NB4 (cell line): ENCODE measurements around the gene ZP3.
A peak's percentile ranks its signal among the peaks of the same experiment; 100 is the strongest.
"Not testable (repeated sequence)": the region's sequence is repeated elsewhere in the genome, so short reads cannot be mapped to it uniquely, and the experiment has no call there.

Source experiments
- DNase-seq: peaks from one replicate; pipeline ENCODE4 v3.0.0; 2010; ENCODE audit warnings: low read depth
- H3K4me3 ChIP-seq: one replicate; pipeline ENCODE4 v1.5.1; 2011; ENCODE audit warnings: mild to moderate bottlenecking, low read depth, low read length, moderate library complexity
- MYC ChIP-seq: IDR thresholded peaks from 2 replicates; pipeline ENCODE4 v1.6.1; 2011; ENCODE audit warnings: low read depth, low read length
- POLR2A ChIP-seq: IDR thresholded peaks from 2 replicates; pipeline ENCODE4 v1.6.1; 2011; ENCODE audit warnings: mild to moderate bottlenecking; ENCODE audit not compliant: insufficient read length; ENCODE audit errors: extremely low read depth
- TF ChIP-seq, protein P1 (sequence below): IDR thresholded peaks from one replicate; pipeline ENCODE4 v1.5.1; 2012; ENCODE audit warnings: low read depth, low read length
- TF ChIP-seq, protein P2 (sequence below): IDR thresholded peaks from 2 replicates; pipeline ENCODE4 v1.6.1; 2011; ENCODE audit warnings: low read depth, low read length

The ZP3 gene

DNA sequence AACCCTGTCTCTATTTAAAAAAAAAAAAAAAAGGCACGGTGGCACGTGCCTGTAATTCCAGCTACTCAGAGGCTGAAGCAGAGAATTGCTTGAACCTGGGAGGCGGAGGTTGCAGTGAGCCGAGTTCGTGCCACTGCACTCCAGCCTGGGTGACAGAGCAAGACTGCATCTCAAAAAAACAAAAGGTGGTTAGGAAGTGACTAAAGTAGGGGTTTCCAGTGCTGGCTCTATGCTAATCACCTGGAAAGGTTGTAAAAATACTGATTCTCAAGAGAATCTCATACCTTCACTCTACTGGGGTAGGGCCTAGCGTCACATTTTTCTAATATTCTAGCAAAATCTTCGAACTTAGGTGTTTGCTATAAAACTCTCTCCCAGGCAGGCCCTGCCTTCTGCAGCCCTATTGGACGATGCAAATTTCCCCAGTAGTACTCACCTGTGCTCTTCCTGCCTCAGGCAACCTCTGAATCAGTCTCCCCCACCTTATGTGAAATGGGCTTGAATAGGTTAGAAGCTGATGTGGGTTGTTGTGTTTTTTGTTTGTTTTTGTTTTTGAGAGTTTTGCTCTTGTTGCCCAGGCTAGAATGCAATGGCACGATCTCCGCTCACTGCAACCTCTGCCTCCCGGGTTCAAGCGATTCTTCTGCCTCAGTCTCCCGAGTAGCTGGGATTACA, 3.5 kb downstream of the ZP3 start:
- DNase-seq = no peak
- H3K4me3 ChIP-seq = no peak overlapping the region
- TF ChIP-seq, protein P1, sequence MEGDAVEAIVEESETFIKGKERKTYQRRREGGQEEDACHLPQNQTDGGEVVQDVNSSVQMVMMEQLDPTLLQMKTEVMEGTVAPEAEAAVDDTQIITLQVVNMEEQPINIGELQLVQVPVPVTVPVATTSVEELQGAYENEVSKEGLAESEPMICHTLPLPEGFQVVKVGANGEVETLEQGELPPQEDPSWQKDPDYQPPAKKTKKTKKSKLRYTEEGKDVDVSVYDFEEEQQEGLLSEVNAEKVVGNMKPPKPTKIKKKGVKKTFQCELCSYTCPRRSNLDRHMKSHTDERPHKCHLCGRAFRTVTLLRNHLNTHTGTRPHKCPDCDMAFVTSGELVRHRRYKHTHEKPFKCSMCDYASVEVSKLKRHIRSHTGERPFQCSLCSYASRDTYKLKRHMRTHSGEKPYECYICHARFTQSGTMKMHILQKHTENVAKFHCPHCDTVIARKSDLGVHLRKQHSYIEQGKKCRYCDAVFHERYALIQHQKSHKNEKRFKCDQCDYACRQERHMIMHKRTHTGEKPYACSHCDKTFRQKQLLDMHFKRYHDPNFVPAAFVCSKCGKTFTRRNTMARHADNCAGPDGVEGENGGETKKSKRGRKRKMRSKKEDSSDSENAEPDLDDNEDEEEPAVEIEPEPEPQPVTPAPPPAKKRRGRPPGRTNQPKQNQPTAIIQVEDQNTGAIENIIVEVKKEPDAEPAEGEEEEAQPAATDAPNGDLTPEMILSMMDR = no peak
- no peak for TF ChIP-seq POLR2A

DNA sequence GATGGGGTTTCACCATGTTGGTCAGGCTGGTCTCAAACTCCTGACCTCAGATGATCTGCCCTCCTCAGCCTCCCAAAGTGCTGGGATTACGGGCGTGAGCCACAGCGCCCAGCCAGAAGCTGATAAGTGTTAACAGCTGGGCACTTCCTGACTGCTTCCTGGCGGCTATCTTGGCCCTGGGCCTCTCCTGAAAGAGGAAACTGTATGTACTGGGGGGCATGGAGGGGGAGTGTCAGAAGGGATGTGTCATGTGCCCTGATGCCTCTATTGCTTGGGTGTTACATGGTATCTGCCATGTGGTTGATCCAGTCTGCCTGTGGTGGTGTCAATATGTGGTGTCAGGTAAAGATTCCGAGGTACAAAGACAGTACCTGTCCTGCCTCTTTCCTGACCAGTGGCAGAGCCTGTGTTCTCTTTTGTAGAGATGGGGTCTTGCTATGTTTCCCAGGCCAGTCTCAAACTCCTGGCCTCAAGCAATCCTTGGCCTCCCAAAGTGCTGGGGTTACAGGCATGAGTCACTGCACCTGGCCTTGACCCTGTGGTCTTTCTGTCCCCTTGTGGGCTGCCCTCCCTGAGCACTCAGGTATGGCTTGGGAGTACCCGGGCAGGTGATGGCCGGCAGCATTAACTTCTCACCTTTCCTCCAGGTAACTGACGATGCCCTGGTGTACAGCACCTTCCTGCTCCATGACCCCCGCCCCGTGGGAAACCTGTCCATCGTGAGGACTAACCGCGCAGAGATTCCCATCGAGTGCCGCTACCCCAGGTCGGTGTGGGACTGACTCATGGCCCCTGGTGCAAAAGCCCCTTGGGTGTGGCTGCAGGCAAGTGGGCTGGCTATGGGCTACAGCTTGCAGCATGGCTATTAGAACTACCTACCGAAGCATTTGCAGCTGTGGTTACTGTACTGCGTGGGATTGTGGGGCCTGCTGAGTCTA, 4.4 kb downstream of the ZP3 start:
- no peak for TF ChIP-seq POLR2A
- TF ChIP-seq, protein P1 = no peak
- TF ChIP-seq, protein P2, sequence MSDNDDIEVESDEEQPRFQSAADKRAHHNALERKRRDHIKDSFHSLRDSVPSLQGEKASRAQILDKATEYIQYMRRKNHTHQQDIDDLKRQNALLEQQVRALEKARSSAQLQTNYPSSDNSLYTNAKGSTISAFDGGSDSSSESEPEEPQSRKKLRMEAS = peak; percentile 91
- TF ChIP-seq MYC = peak; percentile 86
- DNase-seq = peak; percentile 86
- no peak overlapping the region for H3K4me3 ChIP-seq

DNA sequence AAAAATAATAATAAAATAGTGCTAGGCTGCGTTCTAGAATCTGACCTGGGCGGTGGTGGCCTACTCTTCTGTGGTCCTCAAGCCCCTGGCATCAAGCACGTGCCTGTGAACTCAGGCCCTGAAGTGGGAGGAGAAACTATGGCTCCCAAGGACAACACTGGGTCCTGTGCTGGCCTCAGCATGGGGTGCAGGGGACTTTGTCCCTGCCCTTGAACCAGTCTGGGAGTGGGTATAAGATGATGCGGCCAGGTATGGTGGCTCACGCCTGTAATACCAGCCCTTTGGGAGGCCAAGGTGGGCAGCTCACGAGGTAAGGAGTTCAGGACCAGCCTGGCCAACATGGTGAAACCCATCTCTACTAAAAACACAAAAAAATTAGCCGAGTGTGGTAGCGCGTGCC, 5.5 kb downstream of the ZP3 start:
- TF ChIP-seq MYC (no peak), POLR2A (no peak)
- TF ChIP-seq, protein P1 = no peak
- TF ChIP-seq, protein P2 = no peak
- DNase-seq = no peak
- no peak overlapping the region for H3K4me3 ChIP-seq

DNA sequence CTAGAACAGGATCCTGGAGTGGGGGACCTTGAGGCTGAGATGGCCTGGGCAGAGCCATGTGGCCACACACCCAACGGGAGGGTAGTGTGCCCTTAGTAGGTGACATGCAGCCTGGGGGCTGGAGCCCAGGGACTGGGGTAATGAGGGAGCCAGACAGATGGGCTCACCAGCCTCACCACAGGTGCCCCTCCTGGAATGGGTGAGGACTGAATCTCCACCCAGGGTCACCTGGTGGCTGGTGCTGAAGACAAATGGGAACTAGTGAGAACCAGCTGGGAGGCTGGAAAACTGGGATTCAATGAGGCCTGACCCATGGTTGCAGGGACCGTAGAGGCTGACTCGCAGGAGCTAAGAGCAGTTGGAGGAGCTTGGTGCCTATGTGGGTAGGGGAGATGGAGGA, 6.1 kb downstream of the ZP3 start:
- H3K4me3 ChIP-seq = no peak overlapping the region
- TF ChIP-seq, protein P1 = no peak
- TF ChIP-seq MYC (no peak), POLR2A (no peak)
- TF ChIP-seq, protein P2 = no peak
- no peak for DNase-seq

DNA sequence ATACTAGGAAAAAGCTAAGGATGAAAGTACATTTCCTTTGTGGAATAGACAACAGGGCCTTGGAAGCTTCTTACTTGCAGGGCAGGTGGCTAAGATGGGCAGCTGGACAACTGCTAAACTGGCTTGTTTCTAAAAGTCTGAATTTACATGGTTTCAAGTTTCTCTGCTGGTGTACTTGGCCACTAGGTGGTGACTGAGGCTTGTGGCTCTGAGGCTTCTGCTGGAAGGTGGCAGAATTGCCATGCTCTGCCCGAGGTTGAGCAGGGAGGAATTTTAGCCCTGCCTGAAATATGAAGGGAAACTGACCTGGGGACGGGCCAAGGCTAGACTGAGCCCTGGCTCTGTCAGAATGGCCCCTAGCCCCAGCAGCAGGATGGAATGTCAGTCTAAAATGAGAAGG, 13.1 kb downstream of the ZP3 start:
- TF ChIP-seq, protein P1 = peak; percentile 69

DNA sequence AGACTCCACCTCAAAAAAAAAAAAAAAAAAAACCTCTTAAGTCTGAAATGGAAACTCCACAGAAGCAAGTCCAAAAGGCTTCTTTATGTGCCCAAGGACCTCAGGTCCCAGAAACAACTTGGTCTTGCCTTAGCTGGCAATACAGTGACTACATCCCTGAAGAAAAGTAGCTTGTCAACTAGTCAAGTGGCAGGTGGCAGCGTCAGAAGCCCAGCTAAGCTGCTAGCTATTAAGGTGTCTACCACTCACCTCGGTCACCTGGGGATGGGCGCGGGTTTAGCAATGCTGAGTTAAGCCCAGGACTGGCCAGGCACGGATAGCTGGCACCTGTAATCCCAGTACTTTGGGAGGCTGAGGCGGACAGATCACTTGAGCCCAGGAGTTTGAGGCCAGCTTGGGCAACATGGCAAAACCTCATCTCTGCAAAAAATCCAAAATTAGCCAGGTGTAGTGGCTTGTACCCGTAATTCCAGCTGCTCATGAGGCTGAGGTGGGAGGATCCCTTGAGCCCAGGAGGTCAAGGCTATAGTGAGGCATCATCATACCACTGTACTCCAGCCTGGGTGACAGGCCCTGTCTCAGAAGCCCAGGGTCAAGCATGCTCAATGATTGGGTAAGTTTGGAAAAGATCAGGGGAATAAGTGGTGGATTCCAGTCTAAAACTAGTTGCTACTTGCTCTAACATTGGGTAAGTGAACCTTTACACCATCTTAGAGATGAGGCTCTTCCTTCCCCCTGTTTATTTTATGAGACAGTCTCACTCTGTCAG, 14.6 kb downstream of the ZP3 start:
- not testable (repeated sequence) for DNase-seq, H3K4me3 ChIP-seq

More for the DNA sequence above, 13.1 kb downstream of the ZP3 start:
- H3K4me3 ChIP-seq = not testable (repeated sequence)
- DNase-seq = peak; percentile 91

DNA sequence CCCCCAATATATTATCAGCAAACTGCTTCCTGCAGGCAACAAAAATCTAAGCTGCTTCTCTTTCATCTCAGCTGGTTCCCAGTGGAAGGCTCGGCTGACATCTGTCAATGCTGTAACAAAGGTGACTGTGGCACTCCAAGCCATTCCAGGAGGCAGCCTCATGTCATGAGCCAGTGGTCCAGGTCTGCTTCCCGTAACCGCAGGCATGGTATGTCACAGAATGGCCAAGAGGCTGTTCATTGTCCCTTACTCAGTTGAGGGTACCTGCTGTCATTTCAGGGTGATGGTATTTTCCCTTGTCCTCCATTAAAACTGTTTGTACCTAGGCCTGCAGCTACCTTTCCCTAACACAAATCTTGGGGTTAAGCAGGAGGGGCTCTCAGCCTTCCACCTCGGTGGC, 15.7 kb downstream of the ZP3 start:
- DNase-seq, H3K4me3 ChIP-seq: not testable (repeated sequence)

DNA sequence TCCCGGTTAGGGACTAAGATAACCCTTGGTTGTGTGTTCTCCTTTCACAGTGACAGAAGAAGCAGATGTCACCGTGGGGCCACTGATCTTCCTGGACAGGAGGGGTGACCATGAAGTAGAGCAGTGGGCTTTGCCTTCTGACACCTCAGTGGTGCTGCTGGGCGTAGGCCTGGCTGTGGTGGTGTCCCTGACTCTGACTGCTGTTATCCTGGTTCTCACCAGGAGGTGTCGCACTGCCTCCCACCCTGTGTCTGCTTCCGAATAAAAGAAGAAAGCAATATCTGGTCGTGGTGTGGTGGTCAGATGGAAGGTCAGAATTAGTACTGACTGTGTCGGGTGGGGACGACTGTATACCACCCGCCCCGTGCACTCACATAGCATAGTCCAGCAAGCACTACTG, 17.0 kb downstream of the ZP3 start:
- not testable (repeated sequence) for DNase-seq, H3K4me3 ChIP-seq

DNA sequence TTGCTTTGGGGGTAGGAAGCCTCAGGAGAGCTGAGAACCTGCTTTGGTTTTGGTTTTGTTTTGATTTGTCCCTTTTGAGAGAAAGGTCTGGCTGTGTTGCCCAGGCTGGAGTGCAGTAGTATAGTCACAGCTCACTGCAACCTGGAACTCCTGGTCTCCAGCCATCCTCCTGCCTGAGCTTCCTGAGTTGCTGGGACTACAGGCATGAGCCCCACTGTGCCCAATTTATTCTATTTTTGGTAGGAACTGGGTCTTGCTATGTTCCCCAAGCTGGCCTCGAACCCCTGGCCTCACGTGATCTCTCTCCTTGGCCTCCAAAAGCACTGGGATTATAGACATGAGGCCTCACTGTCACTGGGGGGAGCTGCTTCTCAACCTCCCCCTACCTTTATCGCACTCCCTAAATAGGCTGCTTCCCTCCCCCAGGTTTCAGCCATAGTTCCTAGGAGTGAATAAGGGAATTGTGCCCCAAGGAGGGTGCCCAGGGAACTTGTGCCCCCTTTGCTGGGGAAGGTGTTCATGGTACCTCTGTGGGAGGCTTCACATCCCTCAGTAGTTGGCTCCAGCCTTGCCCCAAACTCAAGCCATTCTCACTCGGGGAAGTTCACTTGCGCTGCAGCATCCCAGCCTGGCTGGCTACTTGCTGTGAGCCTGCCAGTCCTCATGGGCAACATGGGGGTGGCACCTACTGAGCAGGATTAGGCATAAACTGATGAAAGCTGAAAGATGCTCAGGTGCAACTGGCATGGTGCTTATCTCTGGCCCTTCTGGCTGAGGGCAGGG, 18.1 kb downstream of the ZP3 start:
- H3K4me3 ChIP-seq, DNase-seq: not testable (repeated sequence)
